ENCODE results near the gene PARD3.

PARD3 gene

GRCh38 chr10:34811126-34811967, 3.7 kb downstream of the PARD3 start:
- ChIA-PET POLR2A (ENCODE audit: low non-redundant PET) (no interaction called here), CTCF (interaction anchor here (0.6 kb wide), 3 partner anchors 88 to 212 kb away, joined by 3 to 5 read pairs (median 3); no protein-coding TSS in a partner anchor)
- H3K27ac ChIP-seq = no peak overlapping the region
- DNase-seq (ENCODE audit: low spot score) = no peak
- TF ChIP-seq CTCF (conservative IDR thresholded peaks at IDR 0.05; ENCODE audit: low read depth) = no peak

- H3K27ac ChIP-seq = peak overlapping the region; percentile 42; the same call in 1 of the 2 replicates
- DNase-seq (ENCODE audit: low spot score) = no peak
- CTCF ChIA-PET = interaction anchor here (1.2 kb wide), 1 partner anchor 144 kb away, joined by 3 read pairs; no protein-coding TSS in a partner anchor
- no peak for TF ChIP-seq CTCF (conservative IDR thresholded peaks at IDR 0.05; ENCODE audit: low read depth)
- POLR2A ChIA-PET (ENCODE audit: low non-redundant PET) = no interaction called here
These were observed 5.3 kb downstream of the PARD3 start for GRCh38 chr10:34809796-34810195.

DNA sequence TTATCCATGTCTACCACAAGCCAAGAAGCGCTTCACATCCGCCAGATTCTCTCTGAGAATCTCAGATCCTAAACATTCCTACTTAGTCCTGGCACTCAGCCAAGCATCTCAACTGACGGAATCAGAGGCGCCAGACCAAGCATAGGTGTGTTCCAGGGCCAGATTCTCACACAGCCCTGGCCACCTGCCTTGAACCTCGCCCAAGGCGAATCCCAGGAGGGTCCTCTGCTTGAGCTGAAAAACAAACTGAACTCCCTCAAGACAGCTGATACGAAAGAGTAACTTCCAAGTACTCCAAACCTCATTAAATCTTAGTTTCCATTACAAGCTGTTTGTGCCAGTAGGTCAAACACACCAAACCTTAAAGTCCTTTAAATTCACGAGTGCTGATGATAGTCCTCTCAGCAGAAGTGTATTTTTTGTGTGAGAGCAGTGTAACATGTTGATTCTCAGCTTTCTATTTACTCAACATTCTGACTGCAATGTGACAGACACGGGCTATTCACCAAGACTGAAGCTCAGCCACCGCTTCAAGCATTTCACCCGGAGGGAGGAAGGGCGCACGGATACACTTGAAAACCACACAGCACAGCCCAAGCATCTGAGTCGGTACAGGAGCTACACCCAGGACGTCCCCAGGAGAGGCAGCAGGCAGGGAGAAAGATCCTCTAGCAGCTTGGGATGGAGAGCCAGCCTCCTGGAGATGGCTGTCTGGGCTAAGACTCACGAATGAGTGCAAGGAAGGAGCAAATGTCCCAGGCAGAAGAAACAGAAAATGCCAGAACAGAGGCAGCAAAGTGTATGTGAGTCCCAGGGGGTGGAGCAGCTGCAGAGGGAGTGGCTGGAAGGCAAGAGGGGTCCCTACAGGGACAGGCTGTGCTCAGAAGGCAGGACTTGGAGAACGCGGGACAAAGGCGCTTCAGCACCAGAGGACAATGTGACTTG, 6.0 kb downstream of the PARD3 start:
- ChIA-PET POLR2A (ENCODE audit: low non-redundant PET) (no interaction called here), CTCF (interaction anchor here (1.2 kb wide), 1 partner anchor 143 kb away, joined by 3 read pairs; no protein-coding TSS in a partner anchor)
- H3K27ac ChIP-seq = peak overlapping the region; percentile 42
- DNase-seq (ENCODE audit: low spot score) = no peak
- TF ChIP-seq CTCF (conservative IDR thresholded peaks at IDR 0.05; ENCODE audit: low read depth) = no peak

GRCh38 chr10:34808336-34808735, 6.8 kb downstream of the PARD3 start:
- H3K27ac ChIP-seq = no peak overlapping the region; the same call in 1 of the 2 replicates
- ChIA-PET POLR2A (ENCODE audit: low non-redundant PET) (no interaction called here), CTCF (no interaction called here)
- DNase-seq (ENCODE audit: low spot score) = no peak
- TF ChIP-seq CTCF (conservative IDR thresholded peaks at IDR 0.05; ENCODE audit: low read depth) = no peak

DNA sequence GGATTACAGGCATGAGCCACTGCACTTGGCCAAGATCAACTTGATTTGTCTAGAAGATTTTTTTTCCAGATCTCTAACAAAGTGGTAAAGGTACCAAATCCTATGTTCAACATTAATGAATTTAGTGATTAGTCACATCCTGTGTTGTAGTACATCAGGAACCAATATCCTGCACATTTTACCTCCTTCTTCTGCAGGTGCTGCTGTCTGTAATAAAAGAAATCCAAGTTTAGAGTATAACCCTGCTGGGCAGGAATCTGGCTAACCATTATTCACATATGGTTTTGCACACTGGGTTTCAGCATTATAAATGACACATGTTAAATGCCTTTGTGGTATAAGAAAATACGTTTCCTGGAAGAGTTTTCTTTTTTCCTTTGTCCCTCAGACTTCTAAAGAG, 10.8 kb downstream of the PARD3 start:
- peak overlapping the region; percentile 69 for H3K27ac ChIP-seq
- TF ChIP-seq CTCF (conservative IDR thresholded peaks at IDR 0.05; ENCODE audit: low read depth) = no peak
- DNase-seq (ENCODE audit: low spot score) = no peak
- POLR2A ChIA-PET (ENCODE audit: low non-redundant PET) = no interaction called here
- CTCF ChIA-PET = no interaction called here

DNA sequence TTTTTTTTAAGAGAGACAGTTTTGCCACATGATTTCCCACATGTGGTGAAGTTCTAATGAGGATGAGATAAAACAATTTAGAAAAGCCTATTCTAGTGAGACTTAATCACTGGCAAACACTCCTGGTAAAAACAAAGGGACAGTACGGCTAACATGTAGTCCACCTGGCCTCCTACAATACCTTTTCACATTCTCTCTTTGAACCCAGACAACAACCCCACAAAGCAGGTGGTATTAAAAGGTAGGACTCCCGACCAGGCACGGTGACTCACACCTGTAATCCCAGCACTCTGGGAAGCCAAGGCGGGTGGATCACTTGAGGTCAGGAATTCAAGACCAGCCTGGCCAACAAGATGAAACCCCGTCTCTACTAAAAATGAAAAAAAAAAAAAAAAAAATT, 12.4 kb downstream of the PARD3 start:
- no peak for TF ChIP-seq CTCF (conservative IDR thresholded peaks at IDR 0.05; ENCODE audit: low read depth)
- H3K27ac ChIP-seq = 0 out of 2 replicates have a peak overlapping the region, but pooled peaks have one; percentile 24
- POLR2A ChIA-PET (ENCODE audit: low non-redundant PET) = interaction anchor here (0.6 kb wide), 1 partner anchor 97 kb away, joined by 4 read pairs; no protein-coding TSS in a partner anchor
- CTCF ChIA-PET = no interaction called here
- no peak for DNase-seq (ENCODE audit: low spot score)

Data from RWPE1 (cell line).